OCI-LY1 (cell line): ENCODE data around the gene ASS1.

ENCODE experiments used
- CTCF ChIP-seq: fragments of 200-600 bp; sonication (generic), shearing (Covaris generic); IDR thresholded peaks from 2 replicates; pipeline ENCODE4 v1.5.1; 2017; ENCODE audit warnings: mild to moderate bottlenecking, antibody characterized with exemption, low read length, moderate library complexity, mixed read lengths
- EZH2 ChIP-seq: fragments of 200-600 bp; sonication (generic), shearing (Covaris generic); IDR thresholded peaks from 2 replicates; pipeline ENCODE4 v1.8.0; 2017; ENCODE audit warnings: borderline replicate concordance, mixed run types, mild to moderate bottlenecking, antibody characterized with exemption, low read length, moderate library complexity, mixed read lengths

- no peak for TF ChIP-seq EZH2
- TF ChIP-seq CTCF: no peak
These were observed 1.5 kb downstream of the ASS1 start for GRCh38 chr9:130446101-130446861.
